Measurements from ENCODE around the gene TMEM115.

GRCh38 chr3:50338965-50339364 lies 20.4 kb downstream of the TMEM115 start:
- TF ChIP-seq, protein P1, sequence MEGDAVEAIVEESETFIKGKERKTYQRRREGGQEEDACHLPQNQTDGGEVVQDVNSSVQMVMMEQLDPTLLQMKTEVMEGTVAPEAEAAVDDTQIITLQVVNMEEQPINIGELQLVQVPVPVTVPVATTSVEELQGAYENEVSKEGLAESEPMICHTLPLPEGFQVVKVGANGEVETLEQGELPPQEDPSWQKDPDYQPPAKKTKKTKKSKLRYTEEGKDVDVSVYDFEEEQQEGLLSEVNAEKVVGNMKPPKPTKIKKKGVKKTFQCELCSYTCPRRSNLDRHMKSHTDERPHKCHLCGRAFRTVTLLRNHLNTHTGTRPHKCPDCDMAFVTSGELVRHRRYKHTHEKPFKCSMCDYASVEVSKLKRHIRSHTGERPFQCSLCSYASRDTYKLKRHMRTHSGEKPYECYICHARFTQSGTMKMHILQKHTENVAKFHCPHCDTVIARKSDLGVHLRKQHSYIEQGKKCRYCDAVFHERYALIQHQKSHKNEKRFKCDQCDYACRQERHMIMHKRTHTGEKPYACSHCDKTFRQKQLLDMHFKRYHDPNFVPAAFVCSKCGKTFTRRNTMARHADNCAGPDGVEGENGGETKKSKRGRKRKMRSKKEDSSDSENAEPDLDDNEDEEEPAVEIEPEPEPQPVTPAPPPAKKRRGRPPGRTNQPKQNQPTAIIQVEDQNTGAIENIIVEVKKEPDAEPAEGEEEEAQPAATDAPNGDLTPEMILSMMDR (IDR thresholded peaks at IDR 0.05) = no peak
- no peak for TF ChIP-seq POLR2A (IDR thresholded peaks at IDR 0.05)

Measured in right lobe of liver (tissue), 4 donors.